Left ventricle myocardium superior (tissue), 1 donor: ENCODE measurements around the gene WDR38. TPM values are rescaled to one million over a fixed set of nuclear protein-coding genes. Genes with fewer than 3 reads are reported as not detected.
"Not testable (repeated sequence)": the region's sequence is repeated elsewhere in the genome, so short reads cannot be mapped to it uniquely, and the experiment has no call there.

Experiments
- ATAC-seq: fragments of 200-7000 bp; cut with Tn5 transposase; one replicate; pipeline ENCODE4 v1.9.1; 2020; ENCODE audit warnings: mild to moderate bottlenecking, moderate library complexity
- DNase-seq: peaks from one replicate; pipeline ENCODE4 v3.0.0-alpha.2; 2020
- intact Hi-C: fragments of 100-400 bp; cut with micrococcal nuclease; formaldehyde crosslinking; loops from one replicate; pipeline ENCODE4 v1.11.0; 2022
- total RNA-seq: library from RNA; stranded (reverse); fragmentation: NEBNext Ultra II Directional; extraction: Animal tissue kit (Norgen Biotek cat#: 25700); gene quantifications from one replicate; pipeline ENCODE4 v1.2.1, GENCODE V29; 2021
- donor health status: DM: no; HTN: yes; CAD: no; lungs with severe emphysema.

The WDR38 gene
- total RNA-seq, 1 donor from 2014 or later: not detected

GRCh38 chr9:124830593-124830992, 22.7 kb upstream of the WDR38 start:
- intact Hi-C loops: no loop called here
- ATAC-seq (no peak), DNase-seq (no peak)

GRCh38 chr9:124831642-124832364, 21.5 kb upstream of the WDR38 start:
- intact Hi-C loops: no loop called here
- peak; percentile 88 for ATAC-seq
- DNase-seq: peak; percentile 89

- intact Hi-C loops: no loop called here
- ATAC-seq: peak; percentile 10
- peak; percentile 47 for DNase-seq
These were observed 18.7 kb upstream of the WDR38 start for GRCh38 chr9:124834591-124834990.

- DNase-seq (peak; percentile 93), ATAC-seq (peak; percentile 58)
- intact Hi-C loops: no loop called here
These were observed 18.2 kb upstream of the WDR38 start for GRCh38 chr9:124835026-124835557.

GRCh38 chr9:124838132-124838531, 15.1 kb upstream of the WDR38 start:
- ATAC-seq, DNase-seq, intact Hi-C loops: not testable (repeated sequence)

- ATAC-seq, intact Hi-C loops, DNase-seq: not testable (repeated sequence)
These were observed 14.5 kb upstream of the WDR38 start for GRCh38 chr9:124838567-124839275.

- no peak for DNase-seq
- no peak for ATAC-seq
- intact Hi-C loops: no loop called here
These were observed 13.5 kb upstream of the WDR38 start for GRCh38 chr9:124839612-124840299.

GRCh38 chr9:124840300-124840833, 12.9 kb upstream of the WDR38 start:
- ATAC-seq: peak; percentile 20
- peak; percentile 30 for DNase-seq
- intact Hi-C loops: no loop called here

- intact Hi-C loops: no loop called here
- no peak for DNase-seq
- no peak for ATAC-seq
These were observed 12.0 kb upstream of the WDR38 start for GRCh38 chr9:124841075-124841821.

- ATAC-seq (no peak), DNase-seq (no peak)
- intact Hi-C loops: no loop called here
These were observed 9.7 kb upstream of the WDR38 start for GRCh38 chr9:124843456-124844034.

- no peak for ATAC-seq
- intact Hi-C loops: no loop called here
- no peak for DNase-seq
These were observed 9.0 kb upstream of the WDR38 start for GRCh38 chr9:124844291-124844690.

- ATAC-seq, intact Hi-C loops, DNase-seq: not testable (repeated sequence)
These were observed 6.8 kb upstream of the WDR38 start for GRCh38 chr9:124846467-124846866.

GRCh38 chr9:124846969-124847368, 6.3 kb upstream of the WDR38 start:
- DNase-seq (no peak), ATAC-seq (no peak)
- intact Hi-C loops: no loop called here

GRCh38 chr9:124849801-124850200, 3.5 kb upstream of the WDR38 start:
- ATAC-seq: no peak
- peak; percentile 30 for DNase-seq
- intact Hi-C loops: loop anchor here (5.0 kb wide), 1 partner anchor 78 kb away; the partner anchor contains the start of gene NR6A1

GRCh38 chr9:124852121-124852828, 985 bp upstream of the WDR38 start:
- DNase-seq (peak; percentile 69), ATAC-seq (peak; percentile 75)

GRCh38 chr9:124853605-124854143, 414 bp downstream of the WDR38 start:
- no peak for DNase-seq
- intact Hi-C loops: loop anchor here (5.0 kb wide), 1 partner anchor 81 kb away; the partner anchor contains the start of gene NR6A1
- peak; percentile 0 for ATAC-seq

More at GRCh38 chr9:124852121-124852828, 985 bp upstream of the WDR38 start:
- intact Hi-C loops: loop anchor here (5.0 kb wide), 1 partner anchor 80 kb away; the partner anchor contains the start of gene NR6A1

GRCh38 chr9:124854161-124854560, 901 bp downstream of the WDR38 start:
- DNase-seq: no peak
- intact Hi-C loops: loop anchor here (5.0 kb wide), 1 partner anchor 82 kb away; the partner anchor contains the start of gene NR6A1
- no peak for ATAC-seq
